Measurements from ENCODE around the gene DUSP15.

Gene DUSP15

DNA sequence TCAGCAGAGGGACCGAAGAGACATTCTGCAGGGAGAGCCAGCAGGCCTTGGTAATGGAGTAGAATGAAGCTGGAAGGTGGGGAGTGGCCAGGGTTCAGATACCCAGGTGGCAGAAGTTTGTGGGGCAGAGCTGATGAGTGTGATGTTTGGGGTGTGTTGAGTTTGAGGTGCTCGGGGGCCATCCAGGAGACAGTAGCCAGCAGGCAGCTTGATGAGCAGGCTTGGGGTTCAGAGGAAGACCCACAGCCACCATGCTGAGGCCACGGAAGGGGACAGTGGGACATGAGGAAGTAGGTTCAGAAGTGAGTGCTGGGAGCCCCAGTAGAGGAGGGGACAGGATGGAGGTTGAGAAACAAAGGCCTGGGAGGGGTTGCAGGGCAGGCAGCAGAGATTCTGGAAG is 13.8 kb downstream of the DUSP15 start:
- peaks cover 19% of the 10 kb centered on the region for H3K27me3 ChIP-seq (replicated peaks)
- no peak overlapping the region for H3K27ac ChIP-seq
- no peak for DNase-seq
- in situ Hi-C loops (cut with HindIII; ENCODE audit: low pct_ligation_motif_present, low sequenced_read_pairs), result no loop called here
- no peaks in the 10 kb centered on the region for H3K36me3 ChIP-seq (replicated peaks)
- TF ChIP-seq, protein P1, sequence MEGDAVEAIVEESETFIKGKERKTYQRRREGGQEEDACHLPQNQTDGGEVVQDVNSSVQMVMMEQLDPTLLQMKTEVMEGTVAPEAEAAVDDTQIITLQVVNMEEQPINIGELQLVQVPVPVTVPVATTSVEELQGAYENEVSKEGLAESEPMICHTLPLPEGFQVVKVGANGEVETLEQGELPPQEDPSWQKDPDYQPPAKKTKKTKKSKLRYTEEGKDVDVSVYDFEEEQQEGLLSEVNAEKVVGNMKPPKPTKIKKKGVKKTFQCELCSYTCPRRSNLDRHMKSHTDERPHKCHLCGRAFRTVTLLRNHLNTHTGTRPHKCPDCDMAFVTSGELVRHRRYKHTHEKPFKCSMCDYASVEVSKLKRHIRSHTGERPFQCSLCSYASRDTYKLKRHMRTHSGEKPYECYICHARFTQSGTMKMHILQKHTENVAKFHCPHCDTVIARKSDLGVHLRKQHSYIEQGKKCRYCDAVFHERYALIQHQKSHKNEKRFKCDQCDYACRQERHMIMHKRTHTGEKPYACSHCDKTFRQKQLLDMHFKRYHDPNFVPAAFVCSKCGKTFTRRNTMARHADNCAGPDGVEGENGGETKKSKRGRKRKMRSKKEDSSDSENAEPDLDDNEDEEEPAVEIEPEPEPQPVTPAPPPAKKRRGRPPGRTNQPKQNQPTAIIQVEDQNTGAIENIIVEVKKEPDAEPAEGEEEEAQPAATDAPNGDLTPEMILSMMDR (IDR thresholded peaks at IDR 0.05; ENCODE audit: low read depth, low read length, missing control alignments), result no peak
- H3K4me3 ChIP-seq (ENCODE audit: low read depth, low read length), result no peak overlapping the region

- no peak for DNase-seq
- Histone ChIP-seq H3K36me3 (replicated peaks) (no peaks in the 10 kb centered on the region), H3K27ac (no peak overlapping the region), H3K27me3 (replicated peaks) (peaks cover 15% of the 10 kb centered on the region), H3K4me3 (ENCODE audit: low read depth, low read length) (no peak overlapping the region)
- TF ChIP-seq, protein P1 (IDR thresholded peaks at IDR 0.05; ENCODE audit: low read depth, low read length, missing control alignments), result no peak
- in situ Hi-C loops (cut with HindIII; ENCODE audit: low pct_ligation_motif_present, low sequenced_read_pairs), result no loop called here
Measured at GRCh38 chr20:31853481-31853880, 16.8 kb downstream of the DUSP15 start.

DNA sequence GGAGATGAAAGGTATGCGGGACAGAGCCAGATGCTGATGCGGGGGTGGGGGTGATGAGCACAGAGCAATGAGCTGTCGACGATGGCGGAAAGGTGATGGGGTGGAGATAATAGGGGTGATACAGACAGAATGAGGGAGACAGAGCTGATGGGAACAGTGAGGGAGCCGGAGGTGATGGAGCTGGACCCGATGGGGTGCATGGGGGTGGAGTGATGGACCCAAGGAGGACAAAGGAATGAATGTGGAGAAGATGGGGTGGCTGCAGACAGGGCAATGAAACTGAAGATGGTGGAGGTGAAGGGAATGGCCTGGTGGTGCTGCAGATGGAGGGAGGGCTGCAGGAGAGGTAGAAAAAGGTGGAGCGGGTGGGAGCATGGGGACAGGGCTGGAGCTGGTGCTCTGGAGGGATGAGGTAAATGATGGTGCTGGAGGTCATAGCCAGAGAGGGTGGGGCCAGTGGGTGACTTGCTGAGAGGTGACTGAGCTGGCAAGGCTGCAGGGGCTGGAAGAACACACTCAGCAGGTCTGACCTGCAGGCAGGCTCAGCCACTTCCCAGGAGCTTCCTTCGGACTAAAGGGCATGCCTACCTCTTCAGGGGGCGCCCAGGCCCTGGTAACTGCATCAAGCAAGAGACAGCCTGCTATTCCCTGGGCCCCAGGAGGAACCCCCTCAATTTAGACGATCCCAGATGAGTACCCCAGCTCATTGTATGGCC is 18.9 kb downstream of the DUSP15 start:
- in situ Hi-C loops (cut with HindIII; ENCODE audit: low pct_ligation_motif_present, low sequenced_read_pairs), result no loop called here
- H3K27me3 ChIP-seq (replicated peaks), result peaks cover 12% of the 10 kb centered on the region
- no peak overlapping the region for H3K4me3 ChIP-seq (ENCODE audit: low read depth, low read length)
- DNase-seq, result no peak
- H3K36me3 ChIP-seq (replicated peaks), result no peaks in the 10 kb centered on the region
- H3K27ac ChIP-seq, result no peak overlapping the region
- TF ChIP-seq, protein P1 (IDR thresholded peaks at IDR 0.05; ENCODE audit: low read depth, low read length, missing control alignments), result no peak

GRCh38 chr20:31849306-31849930 is 20.9 kb downstream of the DUSP15 start:
- no peaks in the 10 kb centered on the region for H3K36me3 ChIP-seq (replicated peaks)
- peaks cover 5% of the 10 kb centered on the region for H3K27me3 ChIP-seq (replicated peaks)
- TF ChIP-seq, protein P1 (IDR thresholded peaks at IDR 0.05; ENCODE audit: low read depth, low read length, missing control alignments), result no peak
- H3K4me3 ChIP-seq (ENCODE audit: low read depth, low read length), result no peak overlapping the region
- H3K27ac ChIP-seq, result no peak overlapping the region
- in situ Hi-C loops (cut with HindIII; ENCODE audit: low pct_ligation_motif_present, low sequenced_read_pairs), result no loop called here
- DNase-seq, result no peak

DNA sequence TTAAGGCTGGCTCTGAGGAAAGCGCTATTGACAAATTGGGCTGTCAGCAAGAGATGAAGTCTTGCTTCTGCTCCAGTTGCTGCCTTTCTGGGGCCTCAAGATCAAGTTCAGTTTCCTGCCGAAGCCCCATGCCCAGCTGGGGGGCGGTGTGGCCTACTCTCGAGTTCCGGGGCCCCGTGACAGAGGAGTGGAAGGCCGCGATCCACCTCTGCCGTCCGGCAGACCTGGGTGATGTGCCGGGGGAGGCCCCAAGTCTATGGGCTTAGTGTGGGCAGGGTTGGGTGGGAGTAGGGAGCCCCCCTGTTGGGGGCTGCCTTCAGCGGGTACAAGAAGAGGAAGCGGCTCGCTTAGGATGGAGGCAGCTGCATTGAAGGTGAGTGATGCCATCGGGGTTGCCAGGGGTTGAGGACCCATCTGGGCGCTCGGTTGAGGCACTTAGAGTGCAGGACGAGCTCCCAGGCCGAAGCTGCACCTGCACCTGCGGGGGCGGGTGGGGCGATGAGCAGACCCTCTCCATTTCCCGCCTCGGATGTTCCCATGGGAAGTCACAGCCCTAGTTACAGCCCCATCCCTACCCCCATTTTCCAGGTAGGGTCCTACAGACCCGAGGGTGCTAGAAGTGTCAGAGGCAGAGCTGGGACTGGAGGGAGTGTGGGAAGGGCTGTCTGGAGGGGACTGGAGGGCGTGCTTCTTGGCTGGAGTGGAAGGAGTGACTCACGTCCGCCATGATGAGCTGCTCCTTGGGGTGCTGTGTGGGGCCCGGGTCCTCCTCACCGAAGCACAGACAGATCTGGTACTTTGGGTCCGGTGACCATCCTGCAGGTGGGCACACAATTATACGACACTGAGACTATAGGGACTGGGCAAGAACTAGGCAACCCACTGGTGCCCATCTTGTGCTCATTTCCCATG is 22.0 kb downstream of the DUSP15 start:
- TF ChIP-seq, protein P1 (IDR thresholded peaks at IDR 0.05; ENCODE audit: low read depth, low read length, missing control alignments), result no peak
- peaks cover 5% of the 10 kb centered on the region for H3K27me3 ChIP-seq (replicated peaks)
- no peak overlapping the region for H3K27ac ChIP-seq
- no peak overlapping the region for H3K4me3 ChIP-seq (ENCODE audit: low read depth, low read length)
- in situ Hi-C loops (cut with HindIII; ENCODE audit: low pct_ligation_motif_present, low sequenced_read_pairs), result no loop called here
- H3K36me3 ChIP-seq (replicated peaks), result no peaks in the 10 kb centered on the region
- no peak for DNase-seq
